ENCODE results near the gene CCDC12.

GRCh38 chr3:46873521-46873920 is 103.0 kb downstream of the CCDC12 start:
- TF ChIP-seq YY1 (IDR thresholded peaks at IDR 0.05; ENCODE audit: insufficient read depth, insufficient read length) (no peak), SUZ12 (IDR thresholded peaks at IDR 0.05; ENCODE audit: extremely low read depth, insufficient read depth, insufficient read length) (no peak), ZNF274 (IDR thresholded peaks at IDR 0.05; ENCODE audit: low read depth, low read length) (no peak)

All from NT2/D1 (cell line).